GM12801 (cell line): ENCODE results near the gene LRIG1.

Experiments used
- TF ChIP-seq, protein P1 (sequence below): IDR thresholded peaks from one replicate; pipeline ENCODE4 v1.5.1; 2011; ENCODE audit warnings: control low read depth; ENCODE audit not compliant: insufficient read length; ENCODE audit errors: extremely low read depth

Gene LRIG1

DNA sequence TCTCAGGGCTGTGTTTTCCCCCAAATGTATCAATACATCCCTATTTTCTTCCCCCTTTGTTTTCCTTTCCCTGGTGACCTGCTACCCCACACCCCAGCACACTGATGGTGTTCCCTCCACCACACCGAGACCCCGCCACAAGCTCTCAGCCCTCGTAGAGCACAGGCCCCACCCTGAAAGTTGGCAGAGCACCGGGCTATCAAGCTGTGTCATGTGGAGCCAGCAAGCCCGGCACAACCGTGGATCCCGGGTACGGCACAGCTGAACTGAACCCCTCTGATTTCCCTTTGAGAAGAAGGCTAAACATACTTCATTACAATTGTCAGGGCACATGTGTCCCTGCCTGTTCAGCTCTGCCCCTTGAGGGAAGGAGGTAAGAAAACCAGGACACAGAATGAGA is 69.9 kb downstream of the LRIG1 start:
- TF ChIP-seq, protein P1, sequence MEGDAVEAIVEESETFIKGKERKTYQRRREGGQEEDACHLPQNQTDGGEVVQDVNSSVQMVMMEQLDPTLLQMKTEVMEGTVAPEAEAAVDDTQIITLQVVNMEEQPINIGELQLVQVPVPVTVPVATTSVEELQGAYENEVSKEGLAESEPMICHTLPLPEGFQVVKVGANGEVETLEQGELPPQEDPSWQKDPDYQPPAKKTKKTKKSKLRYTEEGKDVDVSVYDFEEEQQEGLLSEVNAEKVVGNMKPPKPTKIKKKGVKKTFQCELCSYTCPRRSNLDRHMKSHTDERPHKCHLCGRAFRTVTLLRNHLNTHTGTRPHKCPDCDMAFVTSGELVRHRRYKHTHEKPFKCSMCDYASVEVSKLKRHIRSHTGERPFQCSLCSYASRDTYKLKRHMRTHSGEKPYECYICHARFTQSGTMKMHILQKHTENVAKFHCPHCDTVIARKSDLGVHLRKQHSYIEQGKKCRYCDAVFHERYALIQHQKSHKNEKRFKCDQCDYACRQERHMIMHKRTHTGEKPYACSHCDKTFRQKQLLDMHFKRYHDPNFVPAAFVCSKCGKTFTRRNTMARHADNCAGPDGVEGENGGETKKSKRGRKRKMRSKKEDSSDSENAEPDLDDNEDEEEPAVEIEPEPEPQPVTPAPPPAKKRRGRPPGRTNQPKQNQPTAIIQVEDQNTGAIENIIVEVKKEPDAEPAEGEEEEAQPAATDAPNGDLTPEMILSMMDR: no peak

DNA sequence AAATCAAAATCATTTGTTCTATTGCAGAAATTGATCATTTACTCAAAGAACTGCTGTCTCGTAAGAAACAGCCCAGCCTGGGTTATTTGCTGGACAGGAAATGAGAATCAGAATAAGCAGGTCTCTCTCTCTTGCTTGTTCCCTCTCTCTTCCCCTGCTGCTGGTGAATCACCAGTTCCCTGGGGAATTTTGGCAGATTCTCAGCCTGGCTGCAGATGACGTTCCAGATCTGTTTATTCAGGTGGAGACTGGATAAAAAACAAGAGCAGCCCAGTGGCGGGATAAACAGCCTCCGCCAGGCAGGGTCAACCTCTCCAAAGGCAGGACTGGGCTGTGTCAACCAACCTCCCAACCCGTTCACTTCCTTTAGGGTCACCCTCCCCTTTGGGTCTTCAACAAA is 72.1 kb downstream of the LRIG1 start:
- TF ChIP-seq, protein P1: no peak

DNA sequence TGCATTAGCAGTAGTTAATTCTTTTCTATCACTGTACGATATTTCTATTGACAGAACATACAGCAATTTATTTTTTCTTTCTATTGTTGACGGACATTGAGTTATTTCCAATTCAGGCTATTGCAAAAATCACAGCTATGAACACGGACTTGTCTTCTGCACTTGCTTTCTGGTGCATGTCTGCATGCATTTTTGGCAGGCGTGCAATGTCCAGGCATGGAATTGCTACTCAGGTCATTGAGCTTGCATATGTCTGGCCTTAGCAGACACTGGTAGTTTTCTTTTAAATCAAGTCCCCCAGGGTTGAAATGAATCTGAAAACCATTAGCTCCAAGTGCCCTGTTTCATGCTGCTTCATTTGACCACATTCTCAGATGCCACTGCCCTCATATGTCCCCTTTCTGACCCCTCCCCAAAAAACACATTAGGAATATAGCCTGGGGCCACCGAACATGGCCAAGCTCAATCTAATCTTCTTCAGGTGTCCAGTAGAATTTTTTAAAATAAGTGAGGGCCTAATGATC is 72.8 kb downstream of the LRIG1 start:
- TF ChIP-seq, protein P1: no peak

DNA sequence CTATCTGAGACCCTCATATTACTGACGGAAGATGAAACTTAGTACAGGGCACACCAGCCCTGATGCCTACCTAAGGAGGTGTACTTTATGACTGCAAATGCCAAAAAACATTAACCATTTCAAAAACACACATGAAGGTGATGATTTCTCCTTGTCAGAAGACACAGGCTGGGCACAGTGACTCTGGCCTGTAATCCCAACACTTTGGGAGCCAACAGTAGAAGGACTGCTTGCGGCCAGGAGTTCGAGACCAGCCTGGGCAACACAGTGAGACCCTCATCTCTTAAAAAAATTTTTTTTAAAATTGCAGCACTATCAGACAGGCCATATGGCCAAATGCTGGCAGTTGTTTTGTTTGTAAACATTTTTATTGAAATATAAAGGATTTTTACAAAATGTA is 73.5 kb downstream of the LRIG1 start:
- TF ChIP-seq, protein P1: no peak

DNA sequence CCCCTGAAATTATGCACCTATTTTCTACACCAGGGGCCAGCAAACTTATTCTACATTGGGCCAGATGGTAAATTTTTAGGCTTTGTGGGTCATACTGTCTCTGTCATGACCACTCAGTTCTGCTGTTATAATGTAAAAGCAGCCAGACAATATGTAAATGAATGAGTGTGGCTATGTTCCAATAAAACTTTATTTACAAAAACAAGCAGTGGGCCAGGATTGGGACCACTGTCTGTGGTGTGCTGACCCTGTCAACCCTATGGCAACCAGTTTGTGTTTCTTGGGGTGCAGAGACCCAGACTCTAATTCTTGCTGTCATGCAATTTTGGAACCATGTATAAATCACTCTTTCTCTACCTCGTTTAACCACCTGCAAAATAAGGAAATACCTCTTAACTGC is 74.7 kb downstream of the LRIG1 start:
- TF ChIP-seq, protein P1: no peak

DNA sequence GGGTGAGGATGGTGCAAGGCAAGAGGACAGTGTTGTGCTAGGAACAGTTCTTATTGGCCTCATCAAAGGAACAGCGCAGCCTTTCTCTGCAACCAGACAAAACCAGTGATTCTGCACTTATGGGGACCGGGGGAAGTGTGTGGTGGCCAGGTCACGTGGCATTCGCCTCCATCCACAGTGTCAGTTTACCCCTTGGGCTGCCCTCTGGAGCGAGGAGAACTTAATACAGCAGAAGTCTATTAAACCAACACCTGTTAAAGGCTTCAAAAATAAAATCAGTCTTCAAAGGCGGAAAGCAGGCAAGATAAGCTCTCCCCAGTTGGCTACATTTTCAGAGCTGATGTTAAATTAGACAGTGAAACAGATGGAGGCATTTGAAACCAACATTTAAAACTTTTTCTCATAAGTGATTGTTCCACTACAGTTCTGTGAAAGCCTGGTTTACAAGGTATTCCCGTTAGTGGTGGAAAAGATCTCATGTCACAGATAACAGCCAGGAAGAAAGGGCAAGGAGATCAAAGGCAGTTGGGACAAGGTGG is 75.2 kb downstream of the LRIG1 start:
- TF ChIP-seq, protein P1: no peak

DNA sequence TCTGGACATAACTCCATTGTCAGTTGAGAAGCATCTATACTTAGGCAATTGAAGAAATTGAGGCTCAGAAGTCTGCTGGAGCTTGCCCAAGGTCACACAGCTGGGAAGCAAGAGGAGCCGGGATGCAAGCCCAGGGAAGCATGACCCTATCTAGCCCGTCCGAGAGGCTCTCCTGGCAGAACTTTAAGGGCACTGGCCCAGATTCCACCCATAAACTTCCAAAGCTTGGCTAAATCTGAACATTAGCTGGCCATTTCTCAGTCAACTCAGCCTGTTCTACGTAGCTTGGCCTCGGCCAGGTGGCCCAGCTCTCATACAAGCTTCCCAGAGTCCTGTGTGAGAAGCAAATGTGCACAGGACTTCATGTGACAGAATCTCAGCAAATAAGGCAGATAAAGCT is 75.8 kb downstream of the LRIG1 start:
- TF ChIP-seq, protein P1: no peak
